Activated CD8-positive, alpha-beta memory T cell treated with anti-CD3 and anti-CD28 coated beads, Interleukin-2, amount 50 U/mL, for 48 hours (primary cell): ENCODE data around the gene SIRPB2.
A peak's percentile ranks its signal among the peaks of the same experiment; 100 is the strongest.

Source experiments
- DNase-seq: peaks from one replicate; pipeline ENCODE4 v3.0.0-alpha.2; 2020

Gene SIRPB2

DNA sequence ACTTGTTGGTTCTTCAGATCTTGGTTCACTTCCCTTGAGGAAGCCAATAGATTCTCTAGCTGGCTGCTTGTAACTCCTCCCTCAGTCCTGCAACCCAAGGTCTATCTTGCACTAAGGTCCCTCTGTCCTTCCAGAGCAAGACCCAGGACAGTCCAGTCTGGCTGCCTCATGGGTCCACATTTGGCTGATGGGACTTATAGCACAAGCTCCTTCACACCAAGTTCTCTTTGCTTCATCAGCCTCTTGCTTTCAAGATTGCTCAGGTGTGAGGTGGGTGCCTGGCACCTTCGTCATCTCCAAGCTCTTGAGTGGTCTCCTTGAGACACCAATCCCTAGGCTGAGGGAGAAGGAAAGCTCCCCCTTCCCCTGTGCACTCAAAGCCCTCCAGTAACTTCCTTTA is 52.9 kb downstream of the SIRPB2 start:
- no peak for DNase-seq

DNA sequence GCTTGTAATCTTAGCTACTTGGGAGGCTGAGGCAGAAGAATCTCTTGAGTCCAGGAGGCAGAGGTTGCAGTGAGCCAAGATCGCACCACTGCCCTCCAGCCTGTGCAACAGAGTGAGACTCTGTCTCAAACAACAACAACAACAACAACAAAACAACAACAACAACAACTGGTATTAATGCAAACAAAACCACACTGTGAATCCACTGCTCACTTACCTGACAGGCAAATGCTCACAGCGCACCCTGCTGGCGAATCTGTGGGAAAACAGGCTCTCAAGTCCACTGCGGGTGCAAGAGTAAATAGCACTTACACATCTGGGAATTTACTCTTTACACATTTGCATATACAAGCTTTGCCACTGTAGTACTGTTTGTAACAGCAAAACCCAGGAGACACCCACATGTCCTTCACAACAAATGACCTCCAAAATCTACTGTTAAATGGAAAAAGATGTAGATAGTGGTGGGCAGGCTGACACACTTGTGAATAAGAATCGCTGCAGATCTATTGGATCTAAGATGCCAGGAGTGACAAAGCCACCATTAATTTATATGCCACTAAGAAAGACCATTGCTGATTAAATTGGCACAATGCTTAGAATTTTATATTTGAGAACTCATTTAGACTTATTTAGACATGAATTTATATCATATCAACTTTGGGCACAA is 53.9 kb downstream of the SIRPB2 start:
- DNase-seq, result peak; percentile 89

DNA sequence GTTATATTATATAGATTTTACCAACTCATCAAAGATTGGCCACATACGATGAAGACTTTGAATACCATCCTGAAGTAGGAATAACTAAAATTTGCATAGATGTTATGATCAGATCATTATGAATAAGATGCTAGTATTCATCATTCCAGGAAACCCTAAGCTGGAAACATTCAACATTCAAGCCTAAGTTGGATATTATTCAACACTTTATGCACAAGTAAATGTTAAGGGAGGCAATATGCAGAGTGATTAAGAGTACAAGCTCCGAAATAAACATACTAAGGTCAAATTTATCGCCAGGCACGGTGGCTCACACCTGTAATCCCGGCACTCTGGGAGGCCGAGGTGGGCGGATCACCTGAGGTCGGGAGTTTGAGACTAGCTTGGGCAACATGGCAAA is 55.0 kb downstream of the SIRPB2 start:
- no peak for DNase-seq

DNA sequence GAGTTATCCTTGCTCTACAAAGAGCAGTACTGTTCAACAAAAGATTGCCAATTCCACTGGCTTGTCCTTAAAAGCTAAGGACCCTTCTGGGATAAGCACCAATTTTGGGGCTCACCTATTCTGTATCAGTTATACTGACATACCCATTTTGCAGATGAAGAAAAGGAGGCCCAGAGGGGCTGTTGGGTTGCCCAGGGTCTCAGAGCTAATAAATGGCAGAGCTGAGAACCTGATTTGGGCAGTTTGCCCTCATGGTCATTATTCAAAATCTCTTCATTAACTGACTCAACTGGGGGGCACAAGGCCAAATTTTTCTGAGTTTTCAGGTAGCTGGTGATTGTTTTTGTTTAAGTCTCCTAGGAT is 55.9 kb downstream of the SIRPB2 start:
- no peak for DNase-seq

DNA sequence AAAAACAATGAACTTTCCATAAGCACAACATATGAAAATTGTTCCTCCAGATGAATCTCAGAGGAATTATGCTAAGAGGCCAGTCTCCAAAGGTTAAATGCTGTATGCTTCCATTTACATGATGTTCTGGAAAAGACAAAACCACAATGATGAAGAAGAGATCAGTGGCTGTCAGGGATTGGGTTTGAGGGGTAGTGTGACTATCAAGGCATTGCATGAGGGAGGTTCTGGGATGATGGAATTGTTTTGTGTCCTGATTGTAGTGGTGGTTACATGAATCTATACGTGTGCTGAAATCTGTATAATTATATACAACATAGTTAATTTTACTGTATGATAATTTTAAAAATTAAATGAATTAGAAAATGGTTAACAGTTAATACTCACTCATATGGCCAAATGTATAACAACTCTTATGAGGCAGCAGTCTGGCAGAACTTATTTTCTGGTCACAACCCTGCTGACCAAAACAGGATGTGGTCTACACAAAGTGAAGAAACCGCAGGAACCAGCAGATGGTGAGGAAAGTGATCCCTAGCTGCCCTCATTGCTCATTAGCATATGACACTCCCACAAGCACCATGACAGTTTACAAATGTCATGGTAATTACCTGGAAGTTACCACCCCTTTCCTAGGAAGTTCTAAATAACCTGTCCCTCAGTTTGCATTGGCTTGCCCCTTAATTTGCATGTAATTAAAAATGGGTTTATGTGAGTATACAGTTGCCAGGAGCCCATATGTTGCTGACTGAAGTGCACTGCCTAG is 56.5 kb downstream of the SIRPB2 start:
- peak; percentile 71 for DNase-seq

DNA sequence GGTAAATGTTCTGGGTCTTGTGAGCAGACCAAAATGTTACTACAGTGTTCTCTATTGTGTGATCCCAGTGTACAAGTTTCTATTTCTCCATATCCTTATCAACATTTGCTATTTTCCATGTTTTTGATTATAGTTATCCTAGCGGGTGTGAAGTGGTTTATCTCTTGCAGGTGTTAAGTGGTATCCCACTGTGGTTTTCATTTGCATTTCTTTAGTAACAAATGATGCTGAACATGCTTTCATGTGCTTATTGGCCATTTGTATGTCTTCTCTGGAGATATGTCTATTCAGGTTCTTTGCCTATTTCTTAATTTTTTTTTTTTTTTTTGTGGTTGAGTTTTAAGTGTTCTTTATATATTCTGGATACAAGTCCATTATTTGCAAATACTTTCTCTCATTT is 60.1 kb downstream of the SIRPB2 start:
- DNase-seq, result no peak

DNA sequence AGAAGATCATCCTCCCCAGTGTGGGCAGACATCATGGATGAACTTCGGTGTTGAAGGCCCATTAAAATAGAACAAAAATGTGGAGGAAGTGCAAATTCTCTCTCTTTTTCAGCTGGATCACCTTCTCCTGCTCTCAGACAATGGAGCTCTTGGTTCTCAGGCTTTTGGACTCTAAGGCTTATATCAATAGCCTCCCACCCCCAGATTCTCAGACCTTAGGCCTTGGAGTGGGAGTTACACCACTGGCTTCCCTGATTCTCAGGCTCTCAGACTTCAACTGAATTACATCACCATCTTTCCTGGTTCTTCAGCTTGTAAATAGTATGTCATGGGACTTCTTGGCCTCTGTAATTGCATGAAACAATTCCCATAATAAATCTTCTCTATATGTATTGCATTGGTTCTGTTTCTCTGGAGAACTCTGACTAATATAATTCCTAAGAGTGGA is 61.2 kb downstream of the SIRPB2 start:
- DNase-seq, result no peak

DNA sequence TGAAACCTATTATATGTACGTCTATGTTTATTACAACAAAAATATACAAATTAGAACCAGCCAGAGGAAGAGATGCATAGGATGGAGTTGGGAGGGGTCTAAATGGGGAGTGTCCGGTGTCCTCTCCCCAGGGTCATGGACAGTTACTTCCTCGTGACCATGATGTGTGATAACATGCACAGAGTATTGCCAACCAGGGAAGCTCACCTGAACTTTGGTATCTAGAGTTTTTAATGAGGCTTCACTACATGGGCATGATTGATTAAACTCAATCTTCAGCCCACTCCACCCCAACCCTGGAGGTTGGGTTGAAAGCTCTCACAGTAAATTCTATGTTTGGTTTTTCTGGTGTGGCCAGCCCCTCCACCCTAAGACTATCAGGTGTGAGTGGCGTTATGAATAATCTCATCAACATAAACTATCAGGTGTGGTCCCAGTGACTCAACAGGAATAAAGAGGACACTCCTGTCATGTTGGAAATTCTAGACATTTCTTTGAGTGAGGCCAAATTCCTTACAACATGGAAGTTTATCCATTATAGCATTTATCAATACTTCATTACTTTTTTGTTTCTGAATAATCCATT is 62.0 kb downstream of the SIRPB2 start:
- DNase-seq, result no peak

DNA sequence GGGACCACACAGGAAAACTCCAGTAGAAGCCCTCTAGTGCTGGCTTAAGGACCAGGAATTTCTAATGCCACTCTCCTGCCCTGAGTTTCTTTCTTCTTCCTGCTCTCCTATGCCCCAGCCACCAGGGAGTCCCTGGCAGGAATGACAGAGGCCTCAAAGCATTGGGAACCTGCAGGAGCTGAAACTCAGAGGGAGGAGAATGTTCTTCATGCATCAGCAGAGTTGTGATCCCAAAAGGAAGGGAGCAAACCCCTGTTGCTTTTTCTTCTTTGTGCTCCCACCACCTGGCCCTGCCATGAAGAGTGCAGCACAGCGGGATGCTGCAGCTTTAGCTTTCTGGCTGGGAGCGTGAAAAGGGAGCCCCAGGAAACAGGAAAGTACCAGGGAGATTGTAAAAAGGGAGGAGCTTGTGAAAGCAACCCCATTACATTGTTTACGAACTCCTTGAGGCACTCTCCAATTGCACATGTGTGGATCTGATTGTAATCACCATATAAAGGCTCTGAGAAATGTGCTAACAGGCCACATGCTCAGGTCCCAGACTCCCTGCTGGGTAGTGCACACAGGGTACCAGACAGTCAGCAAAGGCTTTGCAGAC is 63.7 kb downstream of the SIRPB2 start:
- no peak for DNase-seq

DNA sequence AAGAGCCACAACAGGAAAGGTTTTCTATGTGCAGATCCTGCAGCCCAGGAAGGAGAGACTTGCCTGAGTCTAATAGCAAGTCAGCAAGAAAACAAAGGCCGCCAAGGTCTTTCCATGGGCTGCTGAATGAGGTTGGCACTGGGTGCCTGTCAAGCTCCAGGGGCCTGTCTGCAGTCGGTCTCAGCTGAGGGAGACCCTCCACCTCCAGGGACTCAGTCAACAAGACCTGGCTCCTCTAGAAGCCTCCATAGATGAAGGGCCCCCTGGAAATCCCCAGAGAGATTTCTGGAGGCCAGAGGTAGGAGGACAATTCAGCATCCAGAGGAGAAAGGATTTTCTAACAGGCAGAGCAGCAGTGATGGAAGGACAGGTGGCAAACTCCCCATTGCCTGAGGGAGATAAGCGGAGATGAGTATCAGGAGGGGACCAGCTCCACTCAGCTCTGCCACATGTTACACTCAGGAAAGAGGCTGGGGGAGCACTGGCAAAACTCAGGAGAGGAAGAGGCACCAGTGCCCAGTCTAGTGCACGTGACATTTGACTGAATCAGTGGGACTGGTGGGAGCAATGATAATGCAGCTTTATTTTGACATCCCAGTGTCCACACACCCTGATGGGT is 64.9 kb downstream of the SIRPB2 start:
- DNase-seq, result no peak
